Measurements from ENCODE around the gene RC3H2.

DNA sequence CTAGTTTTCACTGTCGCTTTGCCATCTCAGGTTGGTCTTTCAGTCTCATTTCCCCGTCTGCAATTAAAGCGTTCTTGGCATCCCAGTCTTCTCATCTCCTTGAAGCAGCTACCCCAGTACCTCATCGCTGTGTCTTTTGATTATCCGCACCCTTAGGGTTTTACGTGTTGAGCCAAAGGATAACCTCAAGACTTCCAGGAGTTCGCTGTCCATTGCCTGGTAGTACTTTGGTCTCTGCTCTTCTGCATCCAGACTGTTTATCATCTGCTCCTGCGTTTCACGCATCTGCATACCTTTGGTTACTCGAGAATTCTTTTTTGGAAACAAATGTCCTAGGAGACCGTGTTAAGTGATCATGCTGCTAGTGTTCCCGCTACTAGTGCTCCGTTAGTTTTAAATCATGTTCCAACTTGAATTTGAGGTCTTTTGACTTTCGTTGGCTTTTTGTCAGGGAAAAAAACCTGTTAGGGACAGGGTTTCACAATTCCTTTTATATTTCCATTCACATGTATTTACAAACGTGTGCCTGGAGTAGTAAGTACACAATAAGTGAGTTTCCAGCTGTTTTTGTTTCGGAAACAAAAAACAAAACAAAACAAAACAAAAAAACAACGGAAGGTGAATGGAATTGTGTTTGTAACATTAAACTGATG is 36.5 kb upstream of the RC3H2 start:
- TF ChIP-seq CTCF (IDR thresholded peaks at IDR 0.05; ENCODE audit: poor library complexity) (no peak), EZH2 (IDR thresholded peaks at IDR 0.05; ENCODE audit: borderline replicate concordance) (no peak), EZH2phosphoT487 (IDR thresholded peaks at IDR 0.05; ENCODE audit: low read depth, severe bottlenecking, unreplicated experiment) (no peak)

Measured in hepatocyte (in vitro differentiated cells).